Measurements from ENCODE around the gene RBM28.

Gene RBM28

DNA sequence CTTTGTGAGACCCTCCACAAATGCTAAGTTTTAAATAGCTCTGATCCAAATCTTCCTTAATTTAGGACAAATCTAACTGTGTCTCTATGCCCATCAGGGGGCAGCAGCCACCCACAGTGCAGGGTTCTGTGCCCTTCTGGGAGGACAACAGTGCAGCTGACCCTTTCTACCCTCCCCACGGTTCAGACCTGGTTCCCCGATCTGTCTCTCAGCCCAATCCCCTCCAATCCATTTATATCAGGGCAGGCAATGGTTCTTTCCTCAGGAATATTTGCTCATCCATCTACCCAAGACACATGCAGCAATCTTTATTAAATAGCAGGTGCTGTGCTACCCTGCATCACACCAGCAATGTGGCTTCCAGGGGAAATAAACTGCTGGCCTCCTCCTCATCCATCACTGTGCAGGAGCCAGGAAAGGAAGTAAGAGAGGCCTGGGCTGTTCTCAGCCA, 4.0 kb upstream of the RBM28 start:
- TF ChIP-seq, protein P1, sequence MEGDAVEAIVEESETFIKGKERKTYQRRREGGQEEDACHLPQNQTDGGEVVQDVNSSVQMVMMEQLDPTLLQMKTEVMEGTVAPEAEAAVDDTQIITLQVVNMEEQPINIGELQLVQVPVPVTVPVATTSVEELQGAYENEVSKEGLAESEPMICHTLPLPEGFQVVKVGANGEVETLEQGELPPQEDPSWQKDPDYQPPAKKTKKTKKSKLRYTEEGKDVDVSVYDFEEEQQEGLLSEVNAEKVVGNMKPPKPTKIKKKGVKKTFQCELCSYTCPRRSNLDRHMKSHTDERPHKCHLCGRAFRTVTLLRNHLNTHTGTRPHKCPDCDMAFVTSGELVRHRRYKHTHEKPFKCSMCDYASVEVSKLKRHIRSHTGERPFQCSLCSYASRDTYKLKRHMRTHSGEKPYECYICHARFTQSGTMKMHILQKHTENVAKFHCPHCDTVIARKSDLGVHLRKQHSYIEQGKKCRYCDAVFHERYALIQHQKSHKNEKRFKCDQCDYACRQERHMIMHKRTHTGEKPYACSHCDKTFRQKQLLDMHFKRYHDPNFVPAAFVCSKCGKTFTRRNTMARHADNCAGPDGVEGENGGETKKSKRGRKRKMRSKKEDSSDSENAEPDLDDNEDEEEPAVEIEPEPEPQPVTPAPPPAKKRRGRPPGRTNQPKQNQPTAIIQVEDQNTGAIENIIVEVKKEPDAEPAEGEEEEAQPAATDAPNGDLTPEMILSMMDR (IDR thresholded peaks at IDR 0.05; ENCODE audit: low read depth, low read length) = peak; percentile 96
- Histone ChIP-seq H3K27me3 (no peaks in the 10 kb centered on the region), H3K4me1 (peaks cover 44% of the 10 kb centered on the region), H3K9me3 (no peaks in the 10 kb centered on the region), H3K4me3 (ENCODE audit: low read depth, low read length) (no peak overlapping the region), H3K36me3 (peaks cover 24% of the 10 kb centered on the region)
- peak; percentile 90 for DNase-seq

DNA sequence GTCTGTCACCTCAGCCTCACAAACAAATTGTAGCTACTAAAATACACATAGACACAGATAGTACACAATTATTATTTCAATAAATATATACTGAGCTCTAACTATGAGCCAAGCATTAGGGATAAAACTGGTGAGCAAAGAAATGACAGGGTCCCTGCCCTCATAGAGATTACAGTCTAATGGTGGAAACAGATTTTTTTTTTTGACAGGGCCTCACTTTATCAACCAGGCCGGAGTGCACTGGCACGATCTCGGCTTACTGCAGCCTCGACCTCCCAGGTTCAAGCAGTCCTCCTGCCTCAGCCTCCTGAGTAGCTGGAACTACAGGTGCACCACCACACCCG, 695 bp upstream of the RBM28 start:
- no peaks in the 10 kb centered on the region for H3K9me3 ChIP-seq
- peaks cover 3% of the 10 kb centered on the region; the same call in 1 of the 2 replicates for H3K36me3 ChIP-seq
- no peak for DNase-seq
- TF ChIP-seq, protein P1 (IDR thresholded peaks at IDR 0.05; ENCODE audit: low read depth, low read length) = no peak
- H3K4me3 ChIP-seq (ENCODE audit: low read depth, low read length) = no peak overlapping the region
- no peaks in the 10 kb centered on the region for H3K27me3 ChIP-seq
- peaks cover 28% of the 10 kb centered on the region for H3K4me1 ChIP-seq

DNA sequence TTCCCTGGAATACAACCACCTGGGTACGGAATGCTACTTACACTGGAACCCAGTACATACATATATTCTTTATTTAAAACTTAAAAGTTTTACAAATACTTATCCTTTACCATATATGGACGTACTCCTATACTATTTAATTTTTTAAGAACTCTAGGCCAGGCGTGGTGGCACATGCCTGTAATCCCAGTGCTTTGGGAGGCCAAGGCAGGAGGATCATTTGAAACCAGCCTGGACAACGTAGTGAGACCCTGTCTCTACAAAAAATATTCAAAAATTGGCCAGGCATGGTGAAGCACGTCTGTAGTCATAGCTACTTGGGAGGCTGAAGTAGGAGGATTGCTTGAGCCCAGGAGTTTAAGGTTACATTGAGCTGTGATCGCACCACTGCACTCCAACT, 2.0 kb downstream of the RBM28 start:
- H3K9me3 ChIP-seq = no peaks in the 10 kb centered on the region
- H3K27me3 ChIP-seq = no peaks in the 10 kb centered on the region
- H3K4me1 ChIP-seq = peaks cover 6% of the 10 kb centered on the region; the same call in 1 of the 2 replicates
- DNase-seq = no peak
- TF ChIP-seq, protein P1 (IDR thresholded peaks at IDR 0.05; ENCODE audit: low read depth, low read length) = no peak
- peak overlapping the region; percentile 99 for H3K4me3 ChIP-seq (ENCODE audit: low read depth, low read length)
- peaks cover 29% of the 10 kb centered on the region for H3K36me3 ChIP-seq

GRCh38 chr7:128335730-128336129, 8.0 kb downstream of the RBM28 start:
- no peak for DNase-seq
- H3K27me3 ChIP-seq = no peaks in the 10 kb centered on the region
- H3K4me3 ChIP-seq (ENCODE audit: low read depth, low read length) = no peak overlapping the region
- no peaks in the 10 kb centered on the region for H3K9me3 ChIP-seq
- no peaks in the 10 kb centered on the region for H3K4me1 ChIP-seq
- TF ChIP-seq, protein P1 (IDR thresholded peaks at IDR 0.05; ENCODE audit: low read depth, low read length) = no peak
- peaks cover 86% of the 10 kb centered on the region for H3K36me3 ChIP-seq

- peaks cover 93% of the 10 kb centered on the region for H3K36me3 ChIP-seq
- no peak for DNase-seq
- H3K27me3 ChIP-seq = no peaks in the 10 kb centered on the region
- TF ChIP-seq, protein P1 (IDR thresholded peaks at IDR 0.05; ENCODE audit: low read depth, low read length) = no peak
- no peak overlapping the region for H3K4me3 ChIP-seq (ENCODE audit: low read depth, low read length)
- no peaks in the 10 kb centered on the region for H3K4me1 ChIP-seq
- no peaks in the 10 kb centered on the region for H3K9me3 ChIP-seq
These were observed 19.4 kb downstream of the RBM28 start for GRCh38 chr7:128324368-128324680.

DNA sequence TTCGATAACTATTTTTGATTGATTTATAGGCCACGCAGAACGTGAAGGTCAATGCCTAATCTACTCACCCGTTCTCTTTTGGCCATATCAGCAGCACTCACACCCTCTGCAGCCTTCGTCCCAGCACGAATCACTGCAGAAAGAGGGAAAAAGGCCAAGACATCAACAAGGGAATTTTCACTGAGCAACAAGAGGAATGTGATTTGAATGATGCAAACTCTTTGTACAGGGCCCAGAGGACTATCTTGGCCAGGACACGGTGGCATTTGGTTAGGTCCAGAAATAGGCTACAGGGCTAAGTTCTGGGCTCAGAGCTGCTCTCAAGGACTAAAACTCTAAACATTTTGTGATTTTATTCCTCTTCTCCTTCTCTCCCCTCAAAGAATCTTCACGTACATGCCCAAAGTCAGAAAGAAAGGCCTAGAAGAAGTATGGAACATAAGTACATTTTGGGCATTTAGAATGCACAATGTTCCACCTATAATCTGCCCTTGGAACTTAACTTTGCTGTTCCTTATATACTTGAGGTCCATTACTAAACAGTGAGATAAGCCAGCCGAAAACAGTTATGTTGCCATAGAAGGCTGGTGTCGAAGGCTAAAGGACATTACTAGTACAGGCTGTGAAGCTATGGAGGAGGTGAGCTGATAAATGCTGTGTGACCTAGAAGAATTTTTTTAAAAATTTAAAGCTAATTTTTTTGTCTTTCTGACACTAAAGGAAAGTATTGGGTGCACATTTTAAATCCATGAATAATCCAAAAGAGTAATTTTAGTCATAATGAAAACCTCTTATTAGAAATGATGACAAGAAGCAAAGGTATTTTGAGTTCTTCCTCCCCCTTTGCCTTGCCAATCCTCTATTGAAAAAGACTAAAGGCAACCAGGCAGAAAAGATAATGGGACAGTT, 20.0 kb downstream of the RBM28 start:
- H3K36me3 ChIP-seq = peaks cover 93% of the 10 kb centered on the region
- no peaks in the 10 kb centered on the region for H3K4me1 ChIP-seq
- no peaks in the 10 kb centered on the region for H3K9me3 ChIP-seq
- TF ChIP-seq, protein P1 (IDR thresholded peaks at IDR 0.05; ENCODE audit: low read depth, low read length) = no peak
- no peaks in the 10 kb centered on the region for H3K27me3 ChIP-seq
- no peak for DNase-seq
- no peak overlapping the region for H3K4me3 ChIP-seq (ENCODE audit: low read depth, low read length)
